ENCODE measurements around the gene NXT2.
"Not testable (repeated sequence)": the region's sequence is repeated elsewhere in the genome, so short reads cannot be mapped to it uniquely, and the experiment has no call there.

The NXT2 gene

GRCh38 chrX:109536439-109537323 is at the start of gene NXT2:
Gene NXT2, plus strand, starts transcription at chrX:109536844. Its CDS starts 163 bp downstream, at chrX:109537007.
- DNase-seq = peak; percentile 67

DNA sequence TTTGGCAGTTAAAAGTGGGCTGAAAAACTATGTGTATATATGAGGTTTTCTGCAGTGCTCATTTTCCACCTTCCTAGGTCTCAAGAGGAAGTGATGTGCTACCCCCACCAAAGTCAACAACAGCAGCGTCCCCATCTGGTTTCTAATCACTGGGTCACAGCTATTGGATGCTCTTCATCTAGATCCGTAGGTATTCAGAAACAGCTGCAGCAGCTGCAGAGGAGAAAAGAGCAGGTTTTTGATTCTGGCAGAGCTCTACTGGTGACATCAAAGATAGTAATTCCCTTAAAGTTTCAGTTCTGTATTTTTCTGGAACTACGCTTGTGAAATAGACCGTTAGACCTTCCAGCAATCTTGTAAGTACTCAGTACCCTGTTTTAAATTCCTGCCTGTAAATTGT is 49.0 kb upstream of the NXT2 start:
- no peak for DNase-seq

- no peak for DNase-seq
These were observed 47.5 kb upstream of the NXT2 start for GRCh38 chrX:109489174-109489573.

GRCh38 chrX:109498434-109498833 is 38.2 kb upstream of the NXT2 start:
- DNase-seq = no peak

GRCh38 chrX:109501176-109501575 is 35.5 kb upstream of the NXT2 start:
- DNase-seq = no peak

DNA sequence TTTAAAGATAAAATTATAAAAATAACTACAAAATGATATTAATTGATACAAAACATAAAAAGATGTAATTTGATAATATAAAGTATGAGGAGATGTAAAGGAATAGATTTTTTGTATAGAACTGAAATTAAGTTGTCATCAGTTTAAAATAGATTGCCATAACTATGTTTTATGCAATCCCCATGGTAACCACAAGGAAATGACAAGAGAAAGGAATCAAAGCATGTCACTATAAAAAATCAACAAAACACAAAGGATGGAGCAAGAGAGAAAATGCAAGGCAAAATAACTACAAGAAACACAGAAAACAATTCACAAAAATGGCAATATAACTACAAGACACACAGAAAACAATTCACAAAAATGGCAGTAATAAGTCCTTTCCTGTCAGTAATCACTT is 27.7 kb upstream of the NXT2 start:
- DNase-seq = no peak

- DNase-seq = no peak
These were observed 25.5 kb upstream of the NXT2 start for GRCh38 chrX:109511113-109511512.

GRCh38 chrX:109519001-109519400 is 17.6 kb upstream of the NXT2 start:
- DNase-seq = no peak

GRCh38 chrX:109533005-109533404 is 3.6 kb upstream of the NXT2 start:
- no peak for DNase-seq

GRCh38 chrX:109533631-109534030 is 3.0 kb upstream of the NXT2 start:
- DNase-seq = no peak

DNA sequence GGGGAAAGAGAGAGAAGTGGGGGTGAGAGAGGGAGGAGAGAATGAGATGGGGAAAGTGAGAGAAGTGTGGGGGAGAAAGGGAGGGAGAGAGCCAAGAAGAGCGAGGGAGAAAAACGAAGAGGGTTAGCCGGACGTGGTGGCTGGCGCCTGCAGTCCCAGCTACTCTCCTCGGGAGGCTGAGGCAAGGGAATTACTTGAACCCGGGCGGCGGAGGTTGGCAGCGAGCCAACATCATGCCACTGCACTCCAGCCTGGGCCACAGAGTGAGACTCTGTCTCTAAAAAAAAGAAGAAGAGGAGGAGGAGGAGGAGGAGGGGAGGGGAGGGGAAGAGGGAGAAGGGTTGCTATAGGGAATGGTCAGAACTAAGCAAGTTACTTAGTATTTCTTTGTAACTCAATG is 1.7 kb upstream of the NXT2 start:
- DNase-seq = no peak

- DNase-seq = no peak
These were observed 1.1 kb upstream of the NXT2 start for GRCh38 chrX:109535578-109535977.

- DNase-seq = no peak
These were observed 651 bp downstream of the NXT2 start for GRCh38 chrX:109537324-109537665.

DNA sequence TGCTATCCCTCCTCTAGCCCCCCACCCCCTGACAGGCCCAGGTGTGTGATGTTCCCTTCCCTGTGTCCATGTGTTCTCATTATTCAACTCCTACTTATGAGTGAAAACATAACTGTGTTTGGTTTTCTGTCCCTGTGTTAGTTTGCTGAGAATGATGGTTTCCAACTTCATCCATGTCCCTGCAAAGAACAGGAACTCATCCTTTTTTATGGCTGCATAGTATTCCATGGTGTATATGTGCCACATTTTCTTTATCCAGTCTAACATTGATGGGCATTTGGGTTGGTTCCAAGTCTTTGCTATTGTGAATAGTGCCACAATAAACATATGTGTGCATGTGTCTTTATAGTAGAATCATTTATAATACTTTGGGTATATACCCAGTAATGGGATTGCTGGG is 2.4 kb downstream of the NXT2 start:
- DNase-seq = not testable (repeated sequence)

- DNase-seq = no peak
These were observed 17.2 kb downstream of the NXT2 start for GRCh38 chrX:109553862-109554261.

- not testable (repeated sequence) for DNase-seq
These were observed 39.4 kb downstream of the NXT2 start for GRCh38 chrX:109576083-109576482.

DNA sequence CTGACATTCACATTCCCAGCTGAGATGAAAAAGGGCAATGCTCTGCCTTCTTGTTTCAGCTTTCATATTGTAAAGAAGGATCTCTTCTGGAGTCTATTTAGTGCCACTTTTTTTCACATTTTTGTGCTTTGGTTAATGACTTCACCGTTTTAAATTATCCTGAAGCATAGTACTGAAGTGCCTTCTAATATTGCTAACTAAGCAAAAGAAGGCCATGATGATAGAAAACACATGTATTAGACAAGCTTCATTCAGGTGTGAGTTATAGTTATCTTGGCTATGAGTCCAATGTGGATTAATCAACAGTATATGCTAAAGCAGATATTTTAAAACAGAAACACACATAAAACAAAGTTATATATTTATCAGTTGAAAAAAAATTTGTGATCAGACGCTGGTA is 40.4 kb downstream of the NXT2 start:
- DNase-seq = no peak

DNA sequence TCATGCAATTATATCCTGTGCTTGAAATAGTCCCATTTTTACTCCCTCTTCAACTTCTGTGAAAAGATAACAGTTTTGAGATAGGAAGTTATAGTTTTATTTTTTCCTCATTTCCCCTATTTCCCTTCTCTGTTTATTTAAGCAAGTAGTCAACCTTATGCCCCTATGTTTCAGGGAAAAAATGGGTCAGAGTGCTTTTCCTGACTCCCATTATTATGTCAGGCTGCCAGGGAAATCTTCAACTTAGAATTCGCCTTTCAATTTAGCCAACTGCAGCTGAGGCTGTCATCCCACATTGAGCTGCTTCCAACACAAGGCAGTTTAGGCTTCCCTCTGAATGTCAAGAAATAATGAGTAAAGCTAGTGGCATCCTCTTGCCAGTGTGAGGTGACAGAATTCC is 42.3 kb downstream of the NXT2 start:
- DNase-seq = no peak

- DNase-seq = no peak
These were observed 48.8 kb downstream of the NXT2 start for GRCh38 chrX:109585488-109585887.

- DNase-seq = no peak
These were observed 53.5 kb downstream of the NXT2 start for GRCh38 chrX:109590176-109590575.
